MCF 10A (cell line): ENCODE measurements around the gene TTC3. TPM values are rescaled to one million over a fixed set of nuclear protein-coding genes. Genes with fewer than 3 reads are reported as not detected.
"Not testable (repeated sequence)": the region's sequence is repeated elsewhere in the genome, so short reads cannot be mapped to it uniquely, and the experiment has no call there.

Experiments used
- BruUV-seq: library from RNA; stranded (reverse); fragments of 400-500 nt; replicated peaks from 2 replicates; lab custom pipeline; 2021; lab: Mats Ljungman, UMichigan
- CTCF ChIA-PET: fragments of 300-600 bp; sonication (Branson Sonifier 250); formaldehyde crosslinking; extraction: SDS; loops from one replicate; lab custom pipeline; 2021; ENCODE audit warnings: antibody characterized with exemption, inconsistent platforms; lab: Yijun Ruan, JAX
- POLR2A ChIA-PET: fragments of 300-600, 350-650 bp; sonication (Branson Sonifier 250); formaldehyde crosslinking; extraction: SDS; loops from one replicate; lab custom pipeline; 2020; ENCODE audit warnings: antibody characterized with exemption, inconsistent platforms; lab: Yijun Ruan, JAX
- DNase-seq: peaks from one replicate; pipeline ENCODE4 v3.0.0-alpha.2; 2018; ENCODE audit not compliant: unreplicated experiment
- H3K27ac Mint-ChIP-seq: one replicate; pipeline ENCODE4 v1.8.0; 2022; ENCODE audit warnings: mild to moderate bottlenecking, low read depth, mixed read lengths; ENCODE audit not compliant: unreplicated experiment
- H3K27me3 Mint-ChIP-seq: one replicate; pipeline ENCODE4 v1.8.0; 2022; ENCODE audit warnings: mixed read lengths; ENCODE audit not compliant: insufficient read depth, unreplicated experiment
- H3K36me3 Mint-ChIP-seq: one replicate; pipeline ENCODE4 v1.8.0; 2022; ENCODE audit warnings: mild to moderate bottlenecking, moderate library complexity, mixed read lengths; ENCODE audit not compliant: insufficient read depth, unreplicated experiment
- H3K4me1 Mint-ChIP-seq: one replicate; pipeline ENCODE4 v1.8.0; 2022; ENCODE audit warnings: mixed read lengths; ENCODE audit not compliant: insufficient read depth, unreplicated experiment
- H3K4me3 Mint-ChIP-seq: one replicate; pipeline ENCODE4 v1.8.0; 2022; ENCODE audit warnings: mild to moderate bottlenecking, moderate library complexity, mixed read lengths; ENCODE audit not compliant: unreplicated experiment
- H3K9me3 Mint-ChIP-seq: one replicate; pipeline ENCODE4 v1.8.0; 2022; ENCODE audit warnings: mixed read lengths; ENCODE audit not compliant: unreplicated experiment
- intact Hi-C: fragments of 100-400 bp; cut with micrococcal nuclease; formaldehyde crosslinking; loops from 2 replicates; pipeline ENCODE4 v1.14.1; 2022
- total RNA-seq: library from RNA; stranded (reverse); gene quantifications from 2 replicates; pipeline ENCODE4 v1.2.3, GENCODE V29; 2022
- TF ChIP-seq, protein P1 (sequence below): fragments of 200-600 bp; IDR thresholded peaks from one replicate; pipeline ENCODE4 v1.8.0; 2022; ENCODE audit warnings: antibody characterized with exemption, mild to moderate bottlenecking; ENCODE audit not compliant: unreplicated experiment

Gene TTC3
- total RNA-seq, 1 experiment from 2014 or later = 74.4 TPM

DNA sequence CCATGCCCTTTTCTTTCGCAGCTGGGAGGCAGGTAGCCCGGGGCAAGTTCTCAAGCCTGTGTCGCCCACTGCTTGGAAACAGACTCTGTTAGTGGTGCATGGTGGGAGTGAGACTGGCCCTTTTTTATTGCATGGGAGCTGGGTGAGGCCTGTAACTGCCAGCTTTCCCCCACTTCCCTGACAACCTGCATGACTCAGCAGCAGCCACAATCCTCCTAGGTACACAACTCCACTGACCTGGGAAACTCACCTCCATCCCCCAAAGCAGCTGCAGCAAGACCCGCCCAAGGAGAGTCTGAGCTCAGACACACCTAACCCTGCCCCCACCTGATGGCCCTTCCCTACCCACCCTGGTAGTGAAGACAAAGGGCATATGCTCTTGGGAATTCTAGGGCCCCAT is 26.0 kb upstream of the TTC3 start:
- POLR2A ChIA-PET = no interaction called here
- intact Hi-C loops = no loop called here
- no TSS peak for BruUV-seq
- H3K4me1 Mint-ChIP-seq = peaks cover 9% of the 10 kb centered on the region
- CTCF ChIA-PET = interaction anchor here (0.6 to 1.5 kb wide), 2 partner anchors 37 to 47 kb away, joined by 4 to 5 read pairs; no protein-coding TSS in a partner anchor
- peak; percentile 22 for DNase-seq
- no peaks in the 10 kb centered on the region for H3K9me3 Mint-ChIP-seq
- no peaks in the 10 kb centered on the region for H3K27me3 Mint-ChIP-seq
- H3K36me3 Mint-ChIP-seq = no peaks in the 10 kb centered on the region
- TF ChIP-seq, protein P1, sequence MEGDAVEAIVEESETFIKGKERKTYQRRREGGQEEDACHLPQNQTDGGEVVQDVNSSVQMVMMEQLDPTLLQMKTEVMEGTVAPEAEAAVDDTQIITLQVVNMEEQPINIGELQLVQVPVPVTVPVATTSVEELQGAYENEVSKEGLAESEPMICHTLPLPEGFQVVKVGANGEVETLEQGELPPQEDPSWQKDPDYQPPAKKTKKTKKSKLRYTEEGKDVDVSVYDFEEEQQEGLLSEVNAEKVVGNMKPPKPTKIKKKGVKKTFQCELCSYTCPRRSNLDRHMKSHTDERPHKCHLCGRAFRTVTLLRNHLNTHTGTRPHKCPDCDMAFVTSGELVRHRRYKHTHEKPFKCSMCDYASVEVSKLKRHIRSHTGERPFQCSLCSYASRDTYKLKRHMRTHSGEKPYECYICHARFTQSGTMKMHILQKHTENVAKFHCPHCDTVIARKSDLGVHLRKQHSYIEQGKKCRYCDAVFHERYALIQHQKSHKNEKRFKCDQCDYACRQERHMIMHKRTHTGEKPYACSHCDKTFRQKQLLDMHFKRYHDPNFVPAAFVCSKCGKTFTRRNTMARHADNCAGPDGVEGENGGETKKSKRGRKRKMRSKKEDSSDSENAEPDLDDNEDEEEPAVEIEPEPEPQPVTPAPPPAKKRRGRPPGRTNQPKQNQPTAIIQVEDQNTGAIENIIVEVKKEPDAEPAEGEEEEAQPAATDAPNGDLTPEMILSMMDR = no peak
- no peak overlapping the region for H3K27ac Mint-ChIP-seq
- no peak overlapping the region for H3K4me3 Mint-ChIP-seq

GRCh38 chr21:37049741-37050140 is 23.3 kb upstream of the TTC3 start:
- DNase-seq, intact Hi-C loops, H3K27ac Mint-ChIP-seq, H3K4me1 Mint-ChIP-seq, H3K27me3 Mint-ChIP-seq, H3K4me3 Mint-ChIP-seq, H3K36me3 Mint-ChIP-seq, BruUV-seq, H3K9me3 Mint-ChIP-seq: not testable (repeated sequence)
- ChIA-PET POLR2A (interaction anchor here (0.7 kb wide), 1 partner anchor 529 kb away, joined by 4 read pairs; no protein-coding TSS in a partner anchor), CTCF (interaction anchor here (0.7 kb wide), 1 partner anchor 11 kb away, joined by 3 read pairs; no protein-coding TSS in a partner anchor)

- Mint-ChIP-seq H3K27me3 (no peaks in the 10 kb centered on the region), H3K27ac (no peak overlapping the region), H3K36me3 (no peaks in the 10 kb centered on the region), H3K4me3 (no peak overlapping the region), H3K9me3 (no peaks in the 10 kb centered on the region), H3K4me1 (peaks cover 4% of the 10 kb centered on the region)
- ChIA-PET CTCF (no interaction called here), POLR2A (interaction anchor here (1.4 kb wide), 1 partner anchor 16 kb away, joined by 5 read pairs; no protein-coding TSS in a partner anchor)
- DNase-seq = no peak
- no TSS peak for BruUV-seq
- intact Hi-C loops = no loop called here
- TF ChIP-seq, protein P1 = no peak
Observed at GRCh38 chr21:37055271-37055855, 17.7 kb upstream of the TTC3 start.

- peaks cover 6% of the 10 kb centered on the region for H3K4me1 Mint-ChIP-seq
- no peak for DNase-seq
- TF ChIP-seq, protein P1 = no peak
- no peaks in the 10 kb centered on the region for H3K27me3 Mint-ChIP-seq
- no peaks in the 10 kb centered on the region for H3K36me3 Mint-ChIP-seq
- no peak overlapping the region for H3K27ac Mint-ChIP-seq
- ChIA-PET POLR2A (no interaction called here), CTCF (interaction anchor here (0.7 kb wide), 1 partner anchor 10 kb away, joined by 3 read pairs; no protein-coding TSS in a partner anchor)
- H3K4me3 Mint-ChIP-seq = no peak overlapping the region
- intact Hi-C loops = no loop called here
- BruUV-seq = no TSS peak
- H3K9me3 Mint-ChIP-seq = no peaks in the 10 kb centered on the region
Observed at GRCh38 chr21:37057614-37058013, 15.4 kb upstream of the TTC3 start.
